Coronary artery (tissue), 2 donors: ENCODE results near the gene NNT.

Experiments
- DNase-seq: peaks from one replicate; pipeline ENCODE4 v3.0.0-alpha.2; 2017; ENCODE audit warnings: low spot score
- H3K27ac ChIP-seq, 2 donors: fragments of 200-600 bp; sonication (generic); one replicate each; pipeline ENCODE4 v1.5.1; 2016 to 2019
- H3K4me3 ChIP-seq: fragments of 200-600 bp; sonication (generic); 2 replicates; pipeline ENCODE4 v1.5.1; 2016; ENCODE audit warnings: mild to moderate bottlenecking, moderate library complexity
- CTCF ChIP-seq: fragments of 200-600 bp; sonication (generic); IDR thresholded peaks from one replicate; pipeline ENCODE4 v1.5.1; 2019; ENCODE audit warnings: antibody characterized with exemption

The NNT gene

GRCh38 chr5:43616535-43616934 lies 13.6 kb downstream of the NNT start:
- no peak for TF ChIP-seq CTCF
- no peak overlapping the region for H3K27ac ChIP-seq
- no peak for DNase-seq
- no peak overlapping the region for H3K4me3 ChIP-seq

GRCh38 chr5:43619380-43619779 lies 16.4 kb downstream of the NNT start:
- H3K27ac ChIP-seq = no peak overlapping the region

GRCh38 chr5:43619911-43620310 lies 16.9 kb downstream of the NNT start:
- DNase-seq = no peak
- no peak overlapping the region for H3K4me3 ChIP-seq
- H3K27ac ChIP-seq = no peak overlapping the region
- TF ChIP-seq CTCF = no peak

More at GRCh38 chr5:43619380-43619779, 16.4 kb downstream of the NNT start:
- TF ChIP-seq CTCF = no peak
- H3K4me3 ChIP-seq = no peak overlapping the region
- no peak for DNase-seq

GRCh38 chr5:43620944-43621505 lies 18.0 kb downstream of the NNT start:
- DNase-seq = no peak
- TF ChIP-seq CTCF = no peak
- Histone ChIP-seq H3K27ac (no peak overlapping the region), H3K4me3 (no peak overlapping the region)

GRCh38 chr5:43622074-43622473 lies 19.1 kb downstream of the NNT start:
- no peak for DNase-seq

GRCh38 chr5:43623048-43623680 lies 20.2 kb downstream of the NNT start:
- no peak for DNase-seq
- TF ChIP-seq CTCF = no peak
- H3K27ac ChIP-seq = no peak overlapping the region

More at GRCh38 chr5:43622074-43622473, 19.1 kb downstream of the NNT start:
- H3K27ac ChIP-seq = no peak overlapping the region
- no peak overlapping the region for H3K4me3 ChIP-seq
- TF ChIP-seq CTCF = no peak

GRCh38 chr5:43627028-43627427 lies 24.0 kb downstream of the NNT start:
- Histone ChIP-seq H3K27ac (no peak overlapping the region), H3K4me3 (no peak overlapping the region)
- no peak for DNase-seq
- TF ChIP-seq CTCF = no peak

More at GRCh38 chr5:43623048-43623680, 20.2 kb downstream of the NNT start:
- no peak overlapping the region for H3K4me3 ChIP-seq
